ENCODE measurements around the gene BSG.

The BSG gene

GRCh38 chr19:547836-548720 is 24.3 kb upstream of the BSG start:
- Histone ChIP-seq H3K4me3 (ENCODE audit: low read depth, low read length) (no peak overlapping the region), H3K4me1 (ENCODE audit: control insufficient read depth, insufficient read depth, low read length) (no peaks in the 10 kb centered on the region), H3K36me3 (ENCODE audit: control insufficient read depth in 2 of 2, insufficient read depth in 1 of 2, low read length in 2 of 2) (no peaks in the 10 kb centered on the region), H3K9me3 (ENCODE audit: control insufficient read depth, insufficient read depth, low read depth, low read length) (no peaks in the 10 kb centered on the region), H3K27ac (ENCODE audit: extremely low read depth, low read depth, low read length) (no peak overlapping the region)
- POLR2A ChIA-PET: no interaction called here
- TF ChIP-seq ZNF555 (tag by site-specific recombination; conservative IDR thresholded peaks at IDR 0.05) (no peak), MYNN (tag by site-specific recombination; IDR thresholded peaks at IDR 0.05; ENCODE audit: borderline replicate concordance) (no peak), ZNF426 (tag by site-specific recombination; IDR thresholded peaks at IDR 0.05) (no peak), ZNF776 (tag by site-specific recombination; IDR thresholded peaks at IDR 0.05; ENCODE audit: borderline replicate concordance) (no peak), ZSCAN30 (tag by site-specific recombination; IDR thresholded peaks at IDR 0.05) (no peak), ZNF280D (tag by site-specific recombination; IDR thresholded peaks at IDR 0.05) (0 out of 2 replicates have a peak, but pooled peaks have one; percentile 58), ZNF558 (tag by site-specific recombination; IDR thresholded peaks at IDR 0.05) (no peak), ZNF404 (tag by site-specific recombination; IDR thresholded peaks at IDR 0.05) (no peak)
- CTCF ChIA-PET: no interaction called here

- no peak overlapping the region for H3K4me3 ChIP-seq (ENCODE audit: low read depth, low read length)
- H3K9me3 ChIP-seq (ENCODE audit: control insufficient read depth, insufficient read depth, low read depth, low read length): no peaks in the 10 kb centered on the region
- H3K27ac ChIP-seq (ENCODE audit: extremely low read depth, low read depth, low read length): no peak overlapping the region
- ChIA-PET POLR2A (no interaction called here), CTCF (interaction anchor here (1.2 kb wide), 1 partner anchor 38 kb away, joined by 3 read pairs; no protein-coding TSS in a partner anchor)
- no peaks in the 10 kb centered on the region for H3K36me3 ChIP-seq (ENCODE audit: control insufficient read depth in 2 of 2, insufficient read depth in 1 of 2, low read length in 2 of 2)
- H3K4me1 ChIP-seq (ENCODE audit: control insufficient read depth, insufficient read depth, low read length): no peaks in the 10 kb centered on the region
- no peak for TF ChIP-seq ZNF184 (tag by site-specific recombination; IDR thresholded peaks at IDR 0.05)
- TF ChIP-seq KLF1 (tag by site-specific recombination; IDR thresholded peaks at IDR 0.05): no peak
- no peak for TF ChIP-seq BCL6B (tag by site-specific recombination; IDR thresholded peaks at IDR 0.05)
- TF ChIP-seq ZNF830 (tag by site-specific recombination; IDR thresholded peaks at IDR 0.05; ENCODE audit: low read depth): no peak
- no peak for TF ChIP-seq ZNF629 (tag by site-specific recombination; IDR thresholded peaks at IDR 0.05)
Observed at GRCh38 chr19:548886-549830, 23.2 kb upstream of the BSG start.

GRCh38 chr19:554817-555216 is 17.6 kb upstream of the BSG start:
- Histone ChIP-seq H3K9me3 (ENCODE audit: control insufficient read depth, insufficient read depth, low read depth, low read length) (no peaks in the 10 kb centered on the region), H3K4me3 (ENCODE audit: low read depth, low read length) (no peak overlapping the region), H3K27ac (ENCODE audit: extremely low read depth, low read depth, low read length) (no peak overlapping the region), H3K4me1 (ENCODE audit: control insufficient read depth, insufficient read depth, low read length) (0 out of 2 replicates have a peak, but pooled peaks cover 3% of the 10 kb centered on the region), H3K36me3 (ENCODE audit: control insufficient read depth in 2 of 2, insufficient read depth in 1 of 2, low read length in 2 of 2) (no peaks in the 10 kb centered on the region)
- CTCF ChIA-PET: interaction anchor here (0.5 to 1.6 kb wide), 2 partner anchors 44 to 109 kb away, joined by 3 to 4 read pairs; no protein-coding TSS in a partner anchor
- POLR2A ChIA-PET: interaction anchor here (0.7 to 2.7 kb wide), 4 partner anchors 23 to 48 kb away, joined by 3 to 17 read pairs (median 5); partner anchors contain the start of gene CDC34
- TF ChIP-seq ZBTB6 (tag by site-specific recombination; IDR thresholded peaks at IDR 0.05) (no peak), ZNF645 (tag by site-specific recombination; IDR thresholded peaks at IDR 0.05) (no peak), FEZF1 (tag by site-specific recombination; IDR thresholded peaks at IDR 0.05) (no peak), ZNF391 (tag by site-specific recombination; IDR thresholded peaks at IDR 0.05; ENCODE audit: borderline replicate concordance, low read depth) (no peak), INSM2 (tag by site-specific recombination; IDR thresholded peaks at IDR 0.05) (no peak), ZFP37 (tag by site-specific recombination; IDR thresholded peaks at IDR 0.05) (no peak), ZNF366 (tag by site-specific recombination; conservative IDR thresholded peaks at IDR 0.05) (no peak)
